ENCODE measurements around the gene PKDCC.
"Not testable (repeated sequence)": the region's sequence is repeated elsewhere in the genome, so short reads cannot be mapped to it uniquely, and the experiment has no call there.

The PKDCC gene

GRCh38 chr2:42030829-42031228 is 17.0 kb upstream of the PKDCC start:
- DNase-seq = no peak

- no peak for DNase-seq
Measured at GRCh38 chr2:42031281-42032223, 16.3 kb upstream of the PKDCC start.

DNA sequence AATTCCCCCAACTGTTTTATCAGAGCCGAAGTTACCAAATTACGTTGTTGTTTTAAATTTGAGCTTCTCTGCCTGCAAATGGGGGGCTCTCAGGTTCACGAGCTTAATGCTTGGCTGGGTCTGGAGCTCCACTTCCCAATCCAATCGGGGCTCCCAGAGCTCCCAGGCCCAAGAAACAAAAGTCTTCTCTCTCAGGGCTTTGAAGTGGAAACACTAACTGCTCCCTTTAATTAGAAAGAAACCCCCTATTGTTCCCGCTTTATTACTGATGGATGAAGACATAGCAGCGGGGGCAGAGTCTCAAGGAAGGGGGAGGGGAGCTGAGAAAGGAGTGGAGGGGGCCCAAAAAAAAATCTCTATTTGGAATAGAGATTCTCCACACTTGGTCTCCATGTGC is 15.6 kb upstream of the PKDCC start:
- DNase-seq = no peak

DNA sequence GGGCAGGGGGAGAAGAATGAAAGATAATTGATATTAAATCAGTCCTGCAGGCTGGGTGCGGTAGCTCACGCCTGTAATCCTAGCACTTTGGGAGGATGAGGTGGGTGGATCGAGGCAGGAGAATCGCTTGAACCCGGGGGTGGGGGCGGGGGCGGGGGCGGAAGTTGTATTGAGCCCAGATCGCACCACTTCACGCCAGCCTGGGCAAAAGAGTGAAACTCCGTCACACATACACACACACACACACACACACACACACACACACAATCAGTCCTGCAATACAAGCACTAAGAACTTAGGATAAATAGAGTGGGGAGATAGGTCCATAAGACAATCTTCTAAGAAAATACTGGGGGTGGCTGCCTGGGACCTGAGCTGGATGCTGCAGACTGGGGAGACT is 15.1 kb upstream of the PKDCC start:
- DNase-seq = no peak

GRCh38 chr2:42034096-42034495 is 13.7 kb upstream of the PKDCC start:
- not testable (repeated sequence) for DNase-seq

DNA sequence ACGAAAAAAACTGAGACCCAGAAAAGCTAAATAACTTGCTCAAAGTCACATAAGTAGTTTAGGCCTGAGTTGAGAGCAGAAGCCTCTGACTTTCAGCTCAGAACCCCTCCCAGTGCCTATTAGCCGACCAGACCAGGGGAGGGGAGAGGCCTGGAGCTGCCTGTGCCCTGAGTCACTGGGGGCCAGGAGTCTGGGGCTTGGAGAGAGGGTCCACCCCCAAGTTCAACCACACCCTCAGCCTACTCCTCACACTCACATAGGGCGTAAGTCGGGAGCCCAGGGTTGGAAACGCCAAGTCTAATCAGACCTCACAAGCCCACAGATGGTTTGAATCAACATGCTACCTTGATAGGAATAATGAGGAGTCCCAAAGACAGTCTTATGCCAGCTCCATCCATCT is 12.6 kb upstream of the PKDCC start:
- peak; percentile 75 for DNase-seq

GRCh38 chr2:42036413-42036812 is 11.4 kb upstream of the PKDCC start:
- no peak for DNase-seq

- no peak for DNase-seq
Measured at GRCh38 chr2:42036940-42037339, 10.9 kb upstream of the PKDCC start.

DNA sequence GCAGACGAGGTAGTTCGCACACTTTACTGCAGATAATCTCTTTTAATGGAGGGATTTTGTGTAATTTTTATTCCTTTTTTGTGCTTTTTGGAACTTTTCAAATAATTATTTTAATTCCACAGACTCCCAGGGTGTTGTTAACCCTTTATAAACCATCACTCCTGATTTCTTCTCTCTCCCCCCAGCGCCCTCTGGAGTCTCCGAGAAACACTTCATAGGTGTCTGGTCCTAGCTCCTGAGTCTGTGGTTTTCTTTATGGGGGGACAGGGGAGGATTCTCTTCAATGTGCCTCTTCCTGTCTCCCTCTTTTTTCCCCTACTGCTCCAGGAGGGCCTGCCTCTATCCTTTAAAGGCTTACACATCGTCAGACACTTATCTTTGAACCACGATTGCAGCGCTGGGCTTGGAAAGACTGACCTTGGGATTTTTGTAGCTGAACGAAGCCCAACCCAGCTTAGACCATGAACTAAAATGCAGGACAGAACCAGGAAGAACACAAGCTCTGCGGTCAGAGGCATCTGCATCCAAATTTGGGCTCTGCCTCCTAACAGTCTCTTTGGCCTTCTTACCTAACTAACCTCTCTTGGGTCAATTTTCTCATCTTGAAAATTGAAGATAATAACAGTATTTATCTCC is 7.1 kb upstream of the PKDCC start:
- no peak for DNase-seq

DNA sequence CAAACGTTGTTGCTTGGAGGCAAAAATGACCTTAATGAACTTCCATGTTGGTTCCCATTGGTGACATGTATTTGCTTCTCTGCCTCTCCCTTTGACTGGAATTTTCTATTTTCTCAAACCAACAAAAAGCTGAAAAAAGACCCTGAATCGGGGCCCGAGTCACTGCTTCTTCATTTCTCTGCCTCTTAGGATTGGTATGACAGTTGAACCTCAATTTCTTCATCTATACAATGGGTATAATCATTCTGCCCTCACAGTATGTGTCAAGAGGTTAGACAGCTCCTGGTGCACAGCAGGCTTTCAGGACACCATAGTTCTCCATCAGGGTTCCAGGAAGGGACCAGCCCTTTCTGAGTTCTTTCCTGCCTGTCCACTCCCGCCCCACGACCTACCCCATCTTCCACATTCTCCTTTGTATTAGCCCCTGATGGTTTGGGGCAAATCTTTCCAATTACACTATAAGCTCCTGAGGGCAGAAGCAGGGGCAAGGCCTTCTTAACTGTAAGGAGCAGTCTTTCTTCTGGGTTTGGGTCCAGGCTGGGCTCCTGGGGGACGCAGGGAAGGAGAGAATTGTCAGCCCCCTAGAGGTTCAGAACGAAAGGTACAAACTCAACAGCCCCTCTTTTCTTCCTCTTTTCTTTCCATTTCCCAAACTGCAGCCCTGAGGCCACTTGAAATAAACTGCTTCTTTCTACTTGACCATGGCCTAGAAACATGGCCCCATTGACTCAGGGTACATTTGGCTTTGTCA is 6.3 kb upstream of the PKDCC start:
- no peak for DNase-seq

DNA sequence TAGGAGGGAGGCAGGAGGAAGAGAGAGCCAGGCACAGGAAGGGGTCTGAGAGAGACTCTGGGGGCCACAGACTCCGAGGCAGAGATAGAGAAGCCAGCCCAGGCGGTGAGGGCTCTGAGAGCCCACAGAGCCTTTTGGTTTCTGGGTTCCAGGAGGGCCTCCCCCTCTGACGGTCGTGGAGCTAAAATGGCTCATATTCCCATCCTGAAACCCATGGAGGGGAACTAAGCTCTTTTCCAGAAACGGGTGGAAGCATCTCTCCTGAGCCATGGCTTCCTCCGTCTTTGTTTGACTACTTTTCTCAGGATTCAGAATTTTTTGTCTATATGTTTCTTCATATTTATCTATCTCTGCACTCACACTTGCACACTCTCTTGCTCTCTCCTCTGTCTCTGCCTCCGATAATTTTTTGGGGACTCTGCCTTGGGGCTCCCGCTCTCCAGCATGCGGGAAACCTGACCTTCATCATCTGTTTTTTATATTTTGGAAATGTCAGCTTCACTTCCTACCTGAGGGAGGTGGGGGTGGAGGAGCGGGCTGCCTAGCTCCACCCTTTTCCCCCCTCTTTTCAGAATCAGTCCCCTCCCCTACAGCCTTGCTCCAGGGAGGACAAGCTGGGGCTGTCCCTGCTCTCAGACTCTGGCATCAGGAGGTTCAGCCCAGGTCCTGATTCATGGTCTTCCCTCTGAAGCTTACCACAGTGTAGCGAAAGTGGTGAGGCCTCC is 5.0 kb upstream of the PKDCC start:
- no peak for DNase-seq

GRCh38 chr2:42043789-42044394 is 3.9 kb upstream of the PKDCC start:
- DNase-seq = no peak

GRCh38 chr2:42044939-42045338 is 2.9 kb upstream of the PKDCC start:
- no peak for DNase-seq

- no peak for DNase-seq
Measured at GRCh38 chr2:42045352-42045751, 2.5 kb upstream of the PKDCC start.

DNA sequence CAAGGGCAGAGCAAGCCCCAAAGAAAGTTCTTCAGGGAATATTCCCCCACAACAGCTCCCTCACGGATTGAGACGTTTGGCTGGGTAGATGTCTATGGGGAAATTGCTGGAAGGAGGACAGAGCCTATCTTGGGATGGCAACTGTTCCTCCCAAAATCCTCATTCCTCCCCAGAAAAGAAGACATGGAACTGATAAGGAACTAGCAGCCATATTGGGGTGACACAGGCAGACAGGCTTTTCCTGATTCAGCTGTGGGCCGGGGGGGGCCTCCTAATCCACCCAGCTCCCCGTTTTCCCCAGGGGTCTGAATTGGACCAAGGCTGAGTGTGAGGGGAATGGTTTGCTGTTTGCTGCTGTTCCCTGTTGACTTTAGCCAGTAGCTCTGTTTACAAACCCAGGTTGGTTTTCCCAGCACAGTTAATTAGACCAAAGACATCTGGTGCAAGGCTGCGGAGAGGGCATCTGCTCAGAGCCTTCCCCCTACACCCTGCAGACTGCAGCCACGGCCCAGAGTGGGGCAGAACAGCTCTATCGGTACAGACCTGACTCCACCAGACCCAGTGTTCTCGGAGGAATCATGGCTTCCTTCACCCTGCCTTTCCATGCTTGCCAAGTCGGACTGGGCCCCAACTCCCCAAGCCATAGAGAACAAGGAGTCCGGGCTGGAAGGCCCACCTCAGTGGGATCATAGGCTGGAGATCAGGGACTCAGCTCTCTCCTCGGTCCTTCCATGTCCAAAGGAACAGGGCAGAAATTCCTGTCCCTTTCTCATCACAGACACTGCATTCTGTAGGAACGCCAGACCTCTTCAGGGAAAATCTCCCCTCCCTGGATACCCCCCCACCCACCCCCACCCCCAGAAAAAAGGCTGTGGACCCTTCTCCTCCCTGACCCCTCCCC is 1.7 kb upstream of the PKDCC start:
- DNase-seq = no peak

GRCh38 chr2:42046819-42047487 is 868 bp upstream of the PKDCC start:
- peak; percentile 61 for DNase-seq

- DNase-seq = no peak
Measured at GRCh38 chr2:42048299-42049220, 739 bp downstream of the PKDCC start.

DNA sequence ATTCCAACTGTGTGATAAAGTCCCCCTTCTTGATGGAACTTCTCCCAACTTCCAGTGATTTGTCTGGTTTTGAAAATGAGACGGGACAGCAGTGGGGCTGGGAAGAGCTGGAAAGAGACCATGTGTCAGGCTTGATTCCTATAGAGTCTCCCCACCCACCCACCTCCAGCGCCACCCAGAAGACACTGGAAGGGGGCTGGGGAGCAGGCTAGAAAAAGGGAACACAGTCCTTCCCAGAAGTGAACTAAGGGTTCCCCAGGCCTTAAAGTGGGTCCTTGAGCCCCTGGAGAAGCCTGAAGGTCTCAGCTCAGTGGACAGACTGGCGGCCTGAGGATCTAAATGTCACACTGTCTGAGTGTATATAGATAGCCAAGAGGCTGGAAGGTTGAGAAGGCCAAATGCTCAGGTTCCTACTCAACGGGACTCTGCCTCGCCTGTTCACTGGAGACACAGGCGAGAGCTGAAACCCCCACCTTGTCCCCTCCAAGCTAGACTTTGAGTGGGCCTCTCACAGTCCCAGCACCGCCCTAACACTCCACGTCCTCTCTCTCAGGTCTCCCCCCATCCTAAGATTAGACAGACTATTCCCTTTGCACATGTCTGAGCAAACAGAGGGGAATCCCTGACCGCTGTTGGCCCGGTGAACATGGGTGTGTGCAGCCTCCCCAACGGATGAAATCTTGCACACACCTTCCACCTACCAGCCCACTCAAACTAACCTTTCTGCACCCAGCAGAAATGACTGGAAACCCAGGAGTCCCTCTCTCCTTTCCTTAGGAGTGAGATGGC is 1.6 kb downstream of the PKDCC start:
- peak; percentile 57 for DNase-seq

Data from fibroblast of skin of right biceps (primary cell).